H1 (cell line): ENCODE measurements around the gene NEDD4L. TPM values are rescaled to one million over a fixed set of nuclear protein-coding genes. Genes with fewer than 3 reads are reported as not detected.
"Not testable (repeated sequence)": the region's sequence is repeated elsewhere in the genome, so short reads cannot be mapped to it uniquely, and the experiment has no call there.

Experiments
- CTCF ChIA-PET: fragments of 300-600 bp; sonication (Branson Sonifier 250); formaldehyde crosslinking; loops from one replicate; lab custom pipeline; 2021; ENCODE audit not compliant: partially characterized antibody; lab: Charles Lee
- POLR2A ChIA-PET: fragments of 300-600 bp; sonication (Branson Sonifier 250); formaldehyde crosslinking; loops from one replicate; lab custom pipeline; 2021; ENCODE audit warnings: inconsistent platforms; ENCODE audit not compliant: partially characterized antibody; lab: Charles Lee
- DNase-seq, 2 experiments: peaks; one replicate each; pipeline versions ENCODE4 v3.0.0 to v3.0.0-alpha.2; 2010 to 2022; ENCODE audit warnings: low spot score in 2 of 2, low read depth in 1 of 2, mixed read lengths in 1 of 2
- FAIRE-seq: peaks from 2 replicates; lab custom pipeline; 2011; peaks lifted over from hg19 to GRCh38; lab: Jason Lieb, UNC
- H2AFZ ChIP-seq: 2 replicates; pipeline ENCODE4 v1.8.1; 2012; ENCODE audit warnings: low read length, inconsistent platforms
- H2AK5ac ChIP-seq: 2 replicates; pipeline ENCODE4 v1.6.1; 2013; ENCODE audit warnings: low read depth, low read length
- H2BK120ac ChIP-seq: replicated peaks from 2 replicates; pipeline ENCODE3; 2013; ENCODE audit warnings: low read depth, low read length, inconsistent platforms
- H2BK12ac ChIP-seq: 2 replicates; pipeline ENCODE4 v1.6.1; 2013; ENCODE audit warnings: low read depth, low read length
- H2BK15ac ChIP-seq: 2 replicates; pipeline ENCODE4 v1.6.1; 2013; ENCODE audit warnings: low read length
- H2BK20ac ChIP-seq: 2 replicates; pipeline ENCODE4 v1.6.1; 2013; ENCODE audit warnings: low read length
- H2BK5ac ChIP-seq: 2 replicates; pipeline ENCODE4 v1.6.1; 2013; ENCODE audit warnings: low read depth, low read length
- H3K14ac ChIP-seq: 2 replicates; pipeline ENCODE4 v1.6.1; 2013; ENCODE audit warnings: inconsistent platforms; ENCODE audit not compliant: insufficient read length
- H3K18ac ChIP-seq: 2 replicates; pipeline ENCODE4 v1.6.1; 2013; ENCODE audit warnings: low read length; ENCODE audit errors: extremely low read depth
- H3K23ac ChIP-seq: 2 replicates; pipeline ENCODE4 v1.6.1; 2013; ENCODE audit warnings: inconsistent platforms; ENCODE audit not compliant: insufficient read length
- H3K23me2 ChIP-seq: 2 replicates; pipeline ENCODE4 v1.6.1; 2013; ENCODE audit warnings: low read depth, low read length
- H3K27ac ChIP-seq: 2 replicates; pipeline ENCODE4 v1.6.1; 2011; ENCODE audit warnings: low read depth, low read length, inconsistent platforms
- H3K27me3 ChIP-seq, 4 experiments: replicated peaks in 1 of 4; 1 replicate in 1 of 4; 2 replicates in 3 of 4; pipeline versions ENCODE4 v1.6.1 to v1.8.1; 2011 to 2013; ENCODE audit warnings: low read length in 3 of 4, mild to moderate bottlenecking in 3 of 4, inconsistent platforms in 2 of 4, mixed read lengths in 2 of 4, moderate library complexity in 1 of 4; ENCODE audit not compliant: control insufficient read depth in 3 of 4, insufficient read depth in 3 of 4; ENCODE audit errors: extremely low read depth in 1 of 4
- H3K36me3 ChIP-seq, 4 experiments: 2 replicates each; pipeline versions ENCODE4 v1.6.1 to v1.8.1; 2011 to 2013; ENCODE audit warnings: mild to moderate bottlenecking in 4 of 4, low read length in 3 of 4, moderate library complexity in 2 of 4, control low read depth in 1 of 4, inconsistent platforms in 1 of 4; ENCODE audit not compliant: insufficient read depth in 4 of 4, control insufficient read depth in 2 of 4
- H3K4ac ChIP-seq: replicated peaks from 2 replicates; pipeline ENCODE3; 2013; ENCODE audit warnings: low read length, low read depth, mixed read lengths, inconsistent platforms; ENCODE audit not compliant: insufficient read length
- H3K4me1 ChIP-seq, 4 experiments: replicated peaks in 1 of 4; 1 replicate in 1 of 4; 2 replicates in 3 of 4; pipeline versions ENCODE4 v1.6.1 to v1.8.1; 2011 to 2013; ENCODE audit warnings: low read length in 3 of 4, inconsistent platforms in 2 of 4, mixed read lengths in 1 of 4; ENCODE audit not compliant: insufficient read depth in 4 of 4, control insufficient read depth in 3 of 4
- H3K4me2 ChIP-seq, 2 experiments: 2 replicates each; pipeline versions ENCODE4 v1.6.1 to v1.8.1; 2011 to 2013; ENCODE audit warnings: low read depth in 2 of 2, low read length in 2 of 2, control low read depth in 1 of 2, inconsistent platforms in 1 of 2, mild to moderate bottlenecking in 1 of 2; ENCODE audit not compliant: insufficient read depth in 1 of 2
- H3K4me3 ChIP-seq, 4 experiments: fragments of 200-600, 300-600 bp in 1 of 4; sonication (generic), shearing (Covaris generic), sonication (Bioruptor Twin) in 1 of 4; 2 replicates each; pipeline versions ENCODE4 v1.5.1 to v1.8.1; 2011 to 2016; ENCODE audit warnings: low read length in 4 of 4, low read depth in 3 of 4, control low read depth in 2 of 4, inconsistent platforms in 2 of 4, mild to moderate bottlenecking in 2 of 4, mixed read lengths in 1 of 4, moderate library complexity in 1 of 4; ENCODE audit not compliant: insufficient read depth in 2 of 4; ENCODE audit errors: extremely low read depth in 1 of 4
- H3K56ac ChIP-seq: replicated peaks from 2 replicates; pipeline ENCODE3; 2013; ENCODE audit warnings: low read depth, mild to moderate bottlenecking, mixed read lengths, low read length, inconsistent platforms; ENCODE audit not compliant: insufficient read length
- H3K79me1 ChIP-seq: 2 replicates; pipeline ENCODE4 v1.6.1; 2013; ENCODE audit warnings: low read depth, low read length, control low read depth
- H3K79me2 ChIP-seq, 2 experiments: 2 replicates each; pipeline versions ENCODE4 v1.6.1 to v1.8.1; 2012 to 2013; ENCODE audit warnings: low read length in 2 of 2, mild to moderate bottlenecking in 2 of 2, inconsistent platforms in 1 of 2; ENCODE audit not compliant: insufficient read depth in 2 of 2, control insufficient read depth in 1 of 2
- H3K9ac ChIP-seq, 4 experiments: replicated peaks in 1 of 4; 1 replicate in 1 of 4; 2 replicates in 3 of 4; pipeline versions ENCODE4 v1.6.1 to v1.8.1; 2011 to 2013; ENCODE audit warnings: low read depth in 3 of 4, low read length in 3 of 4, control low read depth in 2 of 4, mild to moderate bottlenecking in 2 of 4, moderate library complexity in 2 of 4, inconsistent platforms in 1 of 4; ENCODE audit errors: extremely low read depth in 1 of 4
- H3K9me3 ChIP-seq, 2 experiments: 2 replicates each; pipeline versions ENCODE4 v1.6.1 to v1.8.1; 2012 to 2013; ENCODE audit warnings: mild to moderate bottlenecking in 2 of 2, moderate library complexity in 2 of 2, control low read depth in 1 of 2, inconsistent platforms in 1 of 2, low read depth in 1 of 2, low read length in 1 of 2, mixed read lengths in 1 of 2; ENCODE audit not compliant: insufficient read depth in 2 of 2
- H4K20me1 ChIP-seq, 2 experiments: replicated peaks in 1 of 2; 2 replicates each; pipeline versions ENCODE3 to v1.8.1; 2011 to 2013; ENCODE audit warnings: inconsistent platforms in 2 of 2, low read length in 2 of 2, mild to moderate bottlenecking in 1 of 2; ENCODE audit not compliant: insufficient read depth in 2 of 2, control insufficient read depth in 1 of 2
- H4K5ac ChIP-seq: 2 replicates; pipeline ENCODE4 v1.6.1; 2013; ENCODE audit warnings: low read length, low read depth, mixed read lengths, inconsistent platforms; ENCODE audit not compliant: insufficient read length
- H4K8ac ChIP-seq: 2 replicates; pipeline ENCODE4 v1.8.0; 2013; ENCODE audit warnings: mild to moderate bottlenecking, moderate library complexity, low read length, inconsistent platforms; ENCODE audit not compliant: insufficient read depth; ENCODE audit errors: extremely low read depth
- H4K91ac ChIP-seq: replicated peaks from 2 replicates; pipeline ENCODE3; 2013; ENCODE audit warnings: low read length, mixed read lengths, inconsistent platforms; ENCODE audit not compliant: insufficient read length
- WGBS, 2 experiments: shearing (Covaris generic) in 1 of 2; methylation state at CpG; one replicate each; pipeline versions ENCODE4 v1.1.6 to v1.1.7; 2013 to 2015; ENCODE audit warnings: low lambda C conversion rate in 2 of 2, mixed read lengths in 2 of 2, inconsistent platforms in 1 of 2, low coverage in 1 of 2, missing lambda C conversion rate in 1 of 2; ENCODE audit not compliant: insufficient replicate concordance in 2 of 2, insufficient coverage in 1 of 2, insufficient read length in 1 of 2; ENCODE audit errors: extremely low coverage in 1 of 2, missing lambda C conversion rate in 1 of 2; 5-methylcytosine and 5-hydroxymethylcytosine counted together
- polyA plus RNA-seq, 7 experiments: library from polyadenylated mRNA; depleted of rRNA in 3 of 7; stranded (reverse) in 5 of 7; unstranded in 2 of 7; fragments of >200 nt in 5 of 7; fragments of 200-250 nt in 2 of 7; gene quantifications; 1 replicate in 5 of 7; 2 replicates in 1 of 7; 4 replicates in 1 of 7; pipeline versions ENCODE4 v1.2.1 to v1.2.3, GENCODE V29; 2011 to 2013; ENCODE audit warnings: missing spikeins in 2 of 7, mixed read lengths in 2 of 7
- total RNA-seq: library from RNA; stranded (reverse); fragmentation: NEBNext Ultra II Directional; extraction: Animal tissue kit (Norgen Biotek cat#: 25700); gene quantifications from 2 replicates; pipeline ENCODE4 v1.2.1, GENCODE V29; 2021

The NEDD4L gene
- total and polyA plus RNA-seq, 2 of the 8 experiments (the other 6 are each of a cell fraction or from before 2014, with no cell fraction given) = 37.3 to 69.8 TPM

DNA sequence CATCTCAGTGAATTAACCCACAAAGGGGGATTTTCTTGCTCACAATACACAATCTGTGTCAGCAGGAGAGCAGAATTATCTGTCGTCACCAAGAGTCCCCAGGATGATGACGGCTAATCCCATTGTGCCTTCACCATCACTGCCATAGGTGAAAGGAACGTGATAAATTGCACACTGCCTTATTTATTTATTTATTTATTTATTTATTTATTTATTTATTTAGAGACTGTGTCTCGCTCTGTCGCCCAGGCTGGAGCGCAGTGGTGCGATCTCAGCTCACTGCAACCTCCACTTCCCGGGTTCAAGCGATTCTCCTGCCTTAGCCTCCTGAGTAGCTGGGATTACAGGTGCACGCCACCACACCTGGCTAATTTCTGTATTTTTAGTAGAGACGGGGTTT lies 238.8 kb downstream of the NEDD4L start:
- H3K79me2 ChIP-seq = peaks cover 0 to 37% of the 10 kb centered on the region in 2 experiments; a peak in 2 of 4 replicates
- not testable (repeated sequence) for DNase-seq, FAIRE-seq

More for the DNA sequence above, 238.8 kb downstream of the NEDD4L start:
- not testable (repeated sequence) for H4K8ac ChIP-seq, H4K5ac ChIP-seq, H3K23me2 ChIP-seq, H3K14ac ChIP-seq, H3K27me3 ChIP-seq, H3K36me3 ChIP-seq, H3K9me3 ChIP-seq, H2BK15ac ChIP-seq, H2AFZ ChIP-seq, H3K4me2 ChIP-seq, H2BK12ac ChIP-seq, H3K23ac ChIP-seq, H3K9ac ChIP-seq, H3K4me1 ChIP-seq, H4K20me1 ChIP-seq, H3K4ac ChIP-seq, H3K27ac ChIP-seq, H2BK5ac ChIP-seq, H3K56ac ChIP-seq, H3K4me3 ChIP-seq, H2BK120ac ChIP-seq, H3K18ac ChIP-seq, H3K79me1 ChIP-seq, H2AK5ac ChIP-seq, H2BK20ac ChIP-seq, H4K91ac ChIP-seq
- ChIA-PET POLR2A (interaction anchor here (0.6 kb wide), 1 partner anchor 33 kb away, joined by 3 read pairs; no protein-coding TSS in a partner anchor), CTCF (interaction anchor here (1.5 kb wide), 1 partner anchor 89 kb away, joined by 4 read pairs; no protein-coding TSS in a partner anchor)
- WGBS, 2 experiments = 94% methylated on average over 11 of the region's 11 CpGs; no CpG with 5 or more reads in 1 of the 2 experiments
